B cell (primary cell): ENCODE results near the gene KCND1.

ENCODE experiments used
- CTCF ChIP-seq: fragments of 200-600 bp; IDR thresholded peaks from one replicate; pipeline ENCODE4 v1.8.0; 2022; ENCODE audit warnings: antibody characterized with exemption, mild to moderate bottlenecking
- EZH2 ChIP-seq: IDR thresholded peaks from 2 replicates; pipeline ENCODE4 v1.6.1; 2012; ENCODE audit warnings: borderline replicate concordance, low read depth, mild to moderate bottlenecking, moderate library complexity, low read length; ENCODE audit not compliant: insufficient read depth, poor library complexity, severe bottlenecking

GRCh38 chrX:48999030-48999429, 27.4 kb upstream of the KCND1 start:
- TF ChIP-seq CTCF (no peak), EZH2 (no peak)
